GM12874 (cell line): ENCODE results near the gene TSPEAR.

Source experiments
- TF ChIP-seq, protein P1 (sequence below): IDR thresholded peaks from 2 replicates; pipeline ENCODE4 v1.5.1; 2011; ENCODE audit warnings: low read depth, mild to moderate bottlenecking, control low read depth, low read length, moderate library complexity; ENCODE audit not compliant: insufficient read depth

TSPEAR gene

DNA sequence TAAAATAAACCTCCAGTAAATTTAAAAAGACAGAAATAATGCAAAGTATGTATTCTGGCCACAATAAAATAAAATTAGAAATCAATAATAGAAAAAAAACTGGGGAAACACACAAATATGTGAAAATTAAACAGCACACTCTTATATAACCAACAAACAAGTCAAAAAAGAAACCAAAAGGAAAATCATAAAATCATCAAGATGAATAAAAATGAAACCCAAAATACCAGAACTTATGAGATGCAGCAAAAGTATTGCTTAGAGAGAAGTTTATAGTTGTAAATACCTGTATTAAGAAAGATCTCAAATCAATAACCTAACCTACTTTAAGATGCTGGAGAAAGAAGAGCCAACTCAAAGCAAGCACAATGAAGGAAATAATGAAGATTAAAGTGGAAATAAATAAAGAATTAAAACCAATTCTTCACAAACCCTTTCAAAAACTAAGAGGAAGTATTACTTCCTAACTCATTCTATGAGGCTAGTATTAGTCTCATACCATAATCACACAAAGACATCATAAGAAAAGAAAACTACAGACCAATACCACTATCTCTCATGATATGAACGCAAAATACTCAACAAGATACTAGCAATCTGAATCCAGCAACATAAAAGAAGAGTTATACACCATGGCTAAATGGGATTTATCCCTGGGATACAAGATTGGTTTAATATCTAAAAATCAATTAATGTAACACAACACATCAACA, 146.3 kb downstream of the TSPEAR start:
- TF ChIP-seq, protein P1, sequence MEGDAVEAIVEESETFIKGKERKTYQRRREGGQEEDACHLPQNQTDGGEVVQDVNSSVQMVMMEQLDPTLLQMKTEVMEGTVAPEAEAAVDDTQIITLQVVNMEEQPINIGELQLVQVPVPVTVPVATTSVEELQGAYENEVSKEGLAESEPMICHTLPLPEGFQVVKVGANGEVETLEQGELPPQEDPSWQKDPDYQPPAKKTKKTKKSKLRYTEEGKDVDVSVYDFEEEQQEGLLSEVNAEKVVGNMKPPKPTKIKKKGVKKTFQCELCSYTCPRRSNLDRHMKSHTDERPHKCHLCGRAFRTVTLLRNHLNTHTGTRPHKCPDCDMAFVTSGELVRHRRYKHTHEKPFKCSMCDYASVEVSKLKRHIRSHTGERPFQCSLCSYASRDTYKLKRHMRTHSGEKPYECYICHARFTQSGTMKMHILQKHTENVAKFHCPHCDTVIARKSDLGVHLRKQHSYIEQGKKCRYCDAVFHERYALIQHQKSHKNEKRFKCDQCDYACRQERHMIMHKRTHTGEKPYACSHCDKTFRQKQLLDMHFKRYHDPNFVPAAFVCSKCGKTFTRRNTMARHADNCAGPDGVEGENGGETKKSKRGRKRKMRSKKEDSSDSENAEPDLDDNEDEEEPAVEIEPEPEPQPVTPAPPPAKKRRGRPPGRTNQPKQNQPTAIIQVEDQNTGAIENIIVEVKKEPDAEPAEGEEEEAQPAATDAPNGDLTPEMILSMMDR = no peak

DNA sequence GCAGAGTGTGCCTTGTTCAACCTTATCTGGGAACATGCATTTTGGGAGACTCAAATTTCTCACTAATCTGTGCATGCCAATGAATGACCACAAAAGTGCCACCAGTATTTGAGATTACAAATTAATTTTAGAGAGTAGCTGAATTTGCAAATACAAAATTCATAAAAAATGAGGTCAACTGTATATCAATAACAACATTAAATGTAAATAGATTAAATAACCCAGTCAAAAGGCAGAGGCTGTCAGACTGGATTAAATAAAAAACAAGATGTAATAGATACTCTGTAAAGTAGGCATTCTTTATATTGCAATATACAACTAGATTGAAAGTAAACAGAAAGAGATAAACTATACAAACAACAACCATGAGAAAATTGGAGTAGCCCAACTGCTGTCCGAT, 147.3 kb downstream of the TSPEAR start:
- TF ChIP-seq, protein P1 = no peak

DNA sequence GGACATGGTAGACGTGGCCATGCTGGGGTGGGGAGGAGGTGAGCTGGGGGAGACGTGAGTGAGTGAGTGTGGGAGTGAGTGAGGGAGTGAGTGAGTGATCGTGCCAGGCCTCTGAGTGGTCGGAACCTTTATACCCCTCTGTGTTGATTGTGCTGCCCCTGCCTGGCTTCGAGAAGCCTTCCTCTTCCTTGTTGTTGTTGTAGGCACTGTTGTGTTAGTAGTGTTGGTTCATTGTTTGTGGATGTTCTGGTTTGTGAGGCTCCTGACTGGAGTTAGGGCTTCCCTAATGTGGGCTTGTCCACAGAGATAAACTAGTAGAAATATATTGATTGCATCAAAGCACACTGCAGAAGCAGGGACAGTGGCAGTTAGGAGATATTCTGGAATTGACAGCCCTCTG, 152.7 kb downstream of the TSPEAR start, which contains the start of gene KRTAP10-3:
Gene KRTAP10-3 (minus strand): TSS at position 101 of the 400 bp plus-strand sequence. CDS start 80 bp downstream, at position 21.
- TF ChIP-seq, protein P1 = no peak

DNA sequence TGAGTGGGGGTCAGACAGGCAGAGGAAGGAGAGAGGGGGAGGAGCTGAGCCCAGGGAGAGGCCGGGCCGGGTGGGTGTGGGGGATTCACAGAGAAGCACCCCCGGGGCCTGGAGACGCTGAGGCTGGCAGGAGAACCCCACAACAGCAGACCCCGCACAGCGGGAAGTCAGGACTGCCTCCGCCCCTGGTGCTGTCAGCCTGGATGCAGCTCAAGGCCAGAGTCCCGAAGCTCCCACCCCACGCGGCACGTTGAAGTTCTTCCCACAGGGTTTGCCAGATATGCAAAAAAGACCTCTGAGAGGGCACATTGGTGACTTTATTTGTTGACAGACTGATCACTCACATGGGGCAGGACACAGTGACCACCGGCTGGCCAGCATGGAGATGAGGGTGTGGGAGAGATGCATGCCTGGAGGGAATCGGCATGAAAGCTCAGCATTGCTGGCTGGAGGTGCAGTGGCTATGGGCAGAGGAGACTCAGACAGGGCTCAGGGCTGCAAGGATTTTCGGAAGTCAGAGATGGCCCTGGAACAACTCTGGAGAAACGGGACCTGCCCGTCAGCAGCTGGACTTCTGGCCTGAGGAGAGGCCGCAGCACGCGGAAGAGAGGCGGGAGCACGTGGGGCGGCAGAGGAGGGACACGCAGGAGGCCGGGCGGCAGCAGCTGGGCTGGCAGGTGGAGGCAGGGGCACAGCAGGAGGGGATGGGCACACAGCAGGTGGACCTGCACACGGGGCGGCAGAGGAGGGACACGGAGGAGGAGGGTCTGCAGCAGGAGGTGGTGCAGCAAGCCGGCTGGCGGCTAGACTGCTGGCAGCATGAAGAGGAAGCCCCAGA, 153.7 kb downstream of the TSPEAR start:
- TF ChIP-seq, protein P1 = no peak

- TF ChIP-seq, protein P1 = no peak
Measured at GRCh38 chr21:44556879-44557278, 154.5 kb downstream of the TSPEAR start.

- TF ChIP-seq, protein P1 = no peak
Measured at GRCh38 chr21:44555200-44555875, 156.0 kb downstream of the TSPEAR start.

GRCh38 chr21:44552681-44553080, 158.7 kb downstream of the TSPEAR start:
- TF ChIP-seq, protein P1 = no peak
